ENCODE results near the gene ARHGEF12.

DNA sequence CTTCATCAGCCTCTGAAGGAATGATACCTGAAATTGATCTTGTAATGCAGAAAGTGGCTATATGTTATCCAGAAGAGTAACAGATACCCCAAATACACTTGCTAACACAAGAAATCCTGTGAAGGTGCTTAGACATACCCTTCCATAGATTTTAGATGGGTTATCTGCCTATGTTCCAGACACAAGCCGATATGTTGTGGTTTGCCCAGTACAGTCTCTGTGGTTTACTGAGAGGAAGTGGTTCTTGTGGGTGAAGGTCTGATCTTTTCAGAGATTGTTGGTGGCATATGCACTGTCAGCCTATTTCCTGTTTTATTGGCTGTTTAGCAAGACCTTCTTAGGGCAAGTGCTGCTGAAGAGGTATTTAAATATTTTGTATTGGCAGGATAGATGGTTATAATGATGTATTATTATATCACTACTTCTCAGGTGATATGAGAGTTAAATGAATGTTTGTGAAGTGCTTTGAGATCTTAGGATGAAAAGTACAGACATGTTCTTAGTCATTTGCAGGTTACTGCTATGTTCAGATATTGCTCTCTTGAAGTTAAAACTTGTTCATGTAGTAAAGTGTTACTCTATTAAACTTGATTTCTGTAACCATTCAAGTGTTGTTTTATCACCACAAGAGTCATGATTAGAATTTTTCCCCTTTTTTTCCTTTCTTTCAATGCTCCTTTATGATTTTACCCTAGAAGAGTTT is 8.2 kb downstream of the ARHGEF12 start:
- peak; percentile 84 for TF ChIP-seq MTA2 (IDR thresholded peaks at IDR 0.05; ENCODE audit: low read depth)
- 0 out of 4 replicates have a peak, but pooled peaks of 1 of the 2 experiments have one; percentile 38 for TF ChIP-seq CEBPB (IDR thresholded peaks at IDR 0.05; ENCODE audit: borderline replicate concordance in 1 of 2, low read depth in 2 of 2, low read length in 2 of 2)
- no peak for TF ChIP-seq BRCA1 (IDR thresholded peaks at IDR 0.05; ENCODE audit: low read depth, low read length)
- peak; percentile 92 for TF ChIP-seq NFIC (IDR thresholded peaks at IDR 0.05; ENCODE audit: low read depth, low read length)
- no peak for TF ChIP-seq FOS (IDR thresholded peaks at IDR 0.05; ENCODE audit: borderline replicate concordance, extremely low read depth, insufficient read length)
- TF ChIP-seq HDGF (IDR thresholded peaks at IDR 0.05) = no peak
- no peak for TF ChIP-seq POLR2A (IDR thresholded peaks at IDR 0.05; ENCODE audit: low read depth, low read length)
- TF ChIP-seq, protein P1, sequence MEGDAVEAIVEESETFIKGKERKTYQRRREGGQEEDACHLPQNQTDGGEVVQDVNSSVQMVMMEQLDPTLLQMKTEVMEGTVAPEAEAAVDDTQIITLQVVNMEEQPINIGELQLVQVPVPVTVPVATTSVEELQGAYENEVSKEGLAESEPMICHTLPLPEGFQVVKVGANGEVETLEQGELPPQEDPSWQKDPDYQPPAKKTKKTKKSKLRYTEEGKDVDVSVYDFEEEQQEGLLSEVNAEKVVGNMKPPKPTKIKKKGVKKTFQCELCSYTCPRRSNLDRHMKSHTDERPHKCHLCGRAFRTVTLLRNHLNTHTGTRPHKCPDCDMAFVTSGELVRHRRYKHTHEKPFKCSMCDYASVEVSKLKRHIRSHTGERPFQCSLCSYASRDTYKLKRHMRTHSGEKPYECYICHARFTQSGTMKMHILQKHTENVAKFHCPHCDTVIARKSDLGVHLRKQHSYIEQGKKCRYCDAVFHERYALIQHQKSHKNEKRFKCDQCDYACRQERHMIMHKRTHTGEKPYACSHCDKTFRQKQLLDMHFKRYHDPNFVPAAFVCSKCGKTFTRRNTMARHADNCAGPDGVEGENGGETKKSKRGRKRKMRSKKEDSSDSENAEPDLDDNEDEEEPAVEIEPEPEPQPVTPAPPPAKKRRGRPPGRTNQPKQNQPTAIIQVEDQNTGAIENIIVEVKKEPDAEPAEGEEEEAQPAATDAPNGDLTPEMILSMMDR (IDR thresholded peaks at IDR 0.05 in 2 of 3, conservative IDR thresholded peaks at IDR 0.05 in 1 of 3; ENCODE audit: control insufficient read depth in 2 of 3, extremely low read depth in 1 of 3, insufficient read depth in 1 of 3, low read depth in 3 of 3, low read length in 3 of 3) = no peak
- no peak for TF ChIP-seq MYC (IDR thresholded peaks at IDR 0.05; ENCODE audit: insufficient read depth, insufficient read length, insufficient replicate concordance, low read length, severe bottlenecking)
- TF ChIP-seq YBX1 (IDR thresholded peaks at IDR 0.05) = no peak
